ENCODE data around the gene SNORC. TPM values are rescaled to one million over a fixed set of nuclear protein-coding genes. Genes with fewer than 3 reads are reported as not detected.

Gene SNORC
- total and polyA plus RNA-seq, 2 of the 4 experiments (the other 2 are of a cell fraction) = under 0.01 to 0.67 TPM

DNA sequence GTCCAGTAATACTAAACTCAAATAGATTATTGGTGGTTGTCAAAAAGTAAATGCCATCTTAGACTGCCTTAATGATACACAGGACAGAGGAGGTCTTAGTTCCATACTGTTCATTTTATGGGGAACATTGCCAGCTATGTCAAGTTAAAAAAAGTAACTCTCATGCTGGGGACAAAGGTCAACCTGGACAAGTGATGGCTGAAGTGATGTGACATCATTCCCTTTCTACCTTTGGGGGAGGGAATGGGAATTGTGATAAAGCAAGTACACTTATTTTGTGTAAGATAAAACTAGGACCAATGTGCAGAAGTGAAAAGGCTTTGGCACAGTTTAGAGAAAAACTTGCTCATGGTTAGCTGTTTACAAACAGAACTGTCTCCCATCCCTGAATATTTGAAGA is 24.0 kb upstream of the SNORC start:
- ChIA-PET CTCF (no interaction called here), POLR2A (ENCODE audit: unreplicated experiment) (no interaction called here)
- H4K8ac ChIP-seq (ENCODE audit: low read depth in 2 of 2, low read length in 2 of 2) = no peak overlapping the region
- H3K56ac ChIP-seq (ENCODE audit: extremely low read depth, insufficient read depth, low read length) = no peak overlapping the region
- no peak overlapping the region for H3K23ac ChIP-seq (ENCODE audit: low read depth, low read length)
- no peak overlapping the region for H3K27ac ChIP-seq (ENCODE audit: insufficient read depth, low read length)
- no peaks in the 10 kb centered on the region for H3K9me3 ChIP-seq (ENCODE audit: control insufficient read depth, insufficient read depth, low read length)
- TF ChIP-seq BHLHE40 (IDR thresholded peaks at IDR 0.05; ENCODE audit: low read depth, low read length) = no peak
- no peak for TF ChIP-seq RCOR1 (IDR thresholded peaks at IDR 0.05; ENCODE audit: insufficient replicate concordance, low read length)
- TF ChIP-seq CHD1 (IDR thresholded peaks at IDR 0.05; ENCODE audit: low read depth, low read length) = no peak
- TF ChIP-seq POLR2A (IDR thresholded peaks at IDR 0.05; ENCODE audit: low read depth, low read length) = no peak
- no peak for TF ChIP-seq MAFK (IDR thresholded peaks at IDR 0.05; ENCODE audit: low read depth, low read length)
- TF ChIP-seq, protein P1, sequence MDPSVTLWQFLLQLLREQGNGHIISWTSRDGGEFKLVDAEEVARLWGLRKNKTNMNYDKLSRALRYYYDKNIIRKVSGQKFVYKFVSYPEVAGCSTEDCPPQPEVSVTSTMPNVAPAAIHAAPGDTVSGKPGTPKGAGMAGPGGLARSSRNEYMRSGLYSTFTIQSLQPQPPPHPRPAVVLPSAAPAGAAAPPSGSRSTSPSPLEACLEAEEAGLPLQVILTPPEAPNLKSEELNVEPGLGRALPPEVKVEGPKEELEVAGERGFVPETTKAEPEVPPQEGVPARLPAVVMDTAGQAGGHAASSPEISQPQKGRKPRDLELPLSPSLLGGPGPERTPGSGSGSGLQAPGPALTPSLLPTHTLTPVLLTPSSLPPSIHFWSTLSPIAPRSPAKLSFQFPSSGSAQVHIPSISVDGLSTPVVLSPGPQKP (IDR thresholded peaks at IDR 0.05; ENCODE audit: borderline replicate concordance, low read depth, low read length) = no peak
- no peak for TF ChIP-seq FOS (IDR thresholded peaks at IDR 0.05; ENCODE audit: low read depth, low read length)
- TF ChIP-seq CTCF (conservative IDR thresholded peaks at IDR 0.05; ENCODE audit: low read depth, low read length) = no peak
- TF ChIP-seq RAD21 (IDR thresholded peaks at IDR 0.05; ENCODE audit: low read length) = no peak
- TF ChIP-seq USF2 (IDR thresholded peaks at IDR 0.05; ENCODE audit: low read depth, low read length) = no peak
- TF ChIP-seq SMC3 (IDR thresholded peaks at IDR 0.05; ENCODE audit: low read depth, low read length) = no peak
- no peak for TF ChIP-seq NFE2L2 (IDR thresholded peaks at IDR 0.05; ENCODE audit: low read depth, low read length)
- TF ChIP-seq RFX5 (IDR thresholded peaks at IDR 0.05; ENCODE audit: low read depth, low read length) = no peak
- no peak for TF ChIP-seq MAZ (IDR thresholded peaks at IDR 0.05; ENCODE audit: borderline replicate concordance, low read depth, low read length)
- no peak for TF ChIP-seq MXI1 (IDR thresholded peaks at IDR 0.05; ENCODE audit: borderline replicate concordance, low read depth, low read length)
- no peak for TF ChIP-seq CEBPB (IDR thresholded peaks at IDR 0.05; ENCODE audit: low read depth, low read length)
- H2AK5ac ChIP-seq (ENCODE audit: low read depth, low read length) = no peak overlapping the region
- H3K4ac ChIP-seq (ENCODE audit: low read depth, low read length) = no peak overlapping the region
- H2BK5ac ChIP-seq (ENCODE audit: low read depth, low read length, poor library complexity, severe bottlenecking) = no peak overlapping the region
- 0 out of 4 replicates have a peak, but pooled peaks cover 3% of the 10 kb centered on the region in 2 experiments for H3K79me1 ChIP-seq (ENCODE audit: low read depth in 1 of 2, low read length in 2 of 2)
- H4K5ac ChIP-seq (ENCODE audit: low read depth, low read length) = no peak overlapping the region
- ATAC-seq (ENCODE audit: low read depth) (no peak), DNase-seq (no peak)
- no peak overlapping the region for H3K14ac ChIP-seq (replicated peaks; ENCODE audit: low read depth, low read length)
- intact Hi-C loops (cut with micrococcal nuclease) (no loop called here), dilution Hi-C loops (cut with HindIII; ENCODE audit: low sequenced_read_pairs, unreplicated experiment) (no loop called here), in situ Hi-C loops (cut with MboI; ENCODE audit: low sequenced_read_pairs) (no loop called here)
- no peak overlapping the region for H2BK15ac ChIP-seq (ENCODE audit: low read depth, low read length)
- peaks cover 32% of the 10 kb centered on the region for H3K36me3 ChIP-seq (ENCODE audit: control insufficient read depth, insufficient read depth, low read length)
- H3K18ac ChIP-seq (ENCODE audit: low read depth, low read length) = no peak overlapping the region
- no peak overlapping the region for H2BK20ac ChIP-seq (ENCODE audit: low read depth, low read length)
- no peaks in the 10 kb centered on the region for H3K27me3 ChIP-seq (ENCODE audit: control insufficient read depth, insufficient read depth, low read length)
- no peak overlapping the region for H3K4me2 ChIP-seq (ENCODE audit: low read depth, low read length)
- no peak overlapping the region for H2BK120ac ChIP-seq (ENCODE audit: low read depth, low read length)
- H3K9me1 ChIP-seq (ENCODE audit: insufficient read depth, low read length) = no peaks in the 10 kb centered on the region
- H4K91ac ChIP-seq (ENCODE audit: insufficient read depth, low read depth, low read length) = no peak overlapping the region
- no peak overlapping the region for H3K4me3 ChIP-seq (ENCODE audit: insufficient read depth, low read depth, low read length)
- BruUV-seq (replicated peaks) = no TSS peak
- H3K4me1 ChIP-seq (ENCODE audit: control insufficient read depth, insufficient read depth, low read length) = no peaks in the 10 kb centered on the region
- H2AK9ac ChIP-seq (replicated peaks; ENCODE audit: low read depth, low read length, poor library complexity) = no peak overlapping the region
- H4K20me1 ChIP-seq (ENCODE audit: insufficient read depth, low read length) = no peaks in the 10 kb centered on the region
- H2AFZ ChIP-seq (replicated peaks; ENCODE audit: low read length, poor library complexity) = no peak overlapping the region
- no peak overlapping the region for H3K9ac ChIP-seq (ENCODE audit: low read depth, low read length)
